Measurements from ENCODE around the gene GZMA.
"Not testable (repeated sequence)": the region's sequence is repeated elsewhere in the genome, so short reads cannot be mapped to it uniquely, and the experiment has no call there.

Gene GZMA

DNA sequence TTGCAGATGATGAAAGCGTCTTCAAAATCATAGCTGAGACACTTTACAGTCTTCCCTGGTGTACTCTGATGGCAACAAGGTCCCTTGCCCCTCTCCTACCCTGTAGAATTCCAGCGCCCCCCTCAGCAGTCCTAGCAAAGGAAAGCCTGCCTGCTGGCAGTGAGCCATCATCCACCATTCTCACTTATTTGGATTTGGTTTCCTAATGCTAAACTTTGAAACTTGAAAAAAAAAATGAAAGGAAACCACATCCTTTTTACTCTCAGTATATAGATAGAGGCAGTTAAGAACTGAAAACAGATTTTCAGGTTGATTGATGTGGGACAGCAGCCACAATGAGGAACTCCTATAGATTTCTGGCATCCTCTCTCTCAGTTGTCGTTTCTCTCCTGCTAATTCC, at the start of gene GZMA:
TSS of gene GZMA (plus strand) at position 299 of the 400 bp plus-strand sequence. CDS start at position 336, 37 bp downstream.
- no peak for DNase-seq

- no peak for DNase-seq
Observed at GRCh38 chr5:55055183-55055582, 47.3 kb upstream of the GZMA start.

GRCh38 chr5:55062039-55062779, 40.2 kb upstream of the GZMA start:
- DNase-seq: no peak

DNA sequence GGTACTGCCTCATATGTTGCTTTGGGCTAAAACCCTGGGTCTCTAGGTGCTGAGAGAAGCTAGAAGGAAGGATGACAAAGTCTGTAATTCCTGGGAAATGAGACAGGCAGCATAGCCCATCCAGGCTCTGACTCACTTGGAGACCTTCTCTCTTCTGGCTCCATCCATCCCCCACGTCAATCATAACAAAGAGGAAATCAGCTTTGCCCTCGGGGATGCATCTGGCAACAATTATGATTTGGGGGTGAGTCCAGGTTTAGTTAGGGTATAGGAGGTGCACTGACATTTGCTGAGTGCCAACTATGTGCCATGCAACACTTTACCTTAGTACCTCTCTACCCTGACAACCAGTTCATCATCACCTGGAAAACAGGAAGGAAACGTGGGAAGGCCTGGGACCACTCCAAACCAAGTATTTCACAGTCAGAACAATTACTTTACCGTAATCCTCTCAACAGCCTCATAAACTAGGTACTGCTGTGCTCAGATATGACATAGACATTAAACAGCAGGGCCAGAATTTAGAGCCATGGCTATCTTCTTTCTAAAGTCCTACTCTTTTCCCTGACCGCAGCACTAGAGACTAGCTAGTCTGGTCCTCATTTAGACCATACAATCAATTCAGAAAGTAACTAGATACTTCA, 39.1 kb upstream of the GZMA start:
- no peak for DNase-seq

DNA sequence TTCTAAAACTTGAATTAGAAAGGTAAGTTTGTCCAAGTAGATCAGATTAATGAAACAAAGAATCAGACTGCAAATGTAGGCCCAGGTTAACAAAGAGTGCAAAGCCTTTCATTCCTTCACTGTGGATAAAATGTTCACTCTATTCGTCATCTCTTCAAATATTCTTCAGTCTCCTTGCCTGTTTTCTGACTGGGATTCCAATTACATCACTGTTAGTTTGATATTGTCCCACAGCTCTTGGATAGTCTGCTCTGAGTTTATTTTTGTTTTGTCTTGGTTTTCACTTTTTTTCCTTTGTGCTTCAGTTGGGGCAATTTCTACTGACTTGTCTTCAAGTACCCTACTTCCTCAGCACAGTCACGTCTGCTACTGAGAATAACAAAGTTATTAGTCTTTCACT, 38.5 kb upstream of the GZMA start:
- DNase-seq: no peak

DNA sequence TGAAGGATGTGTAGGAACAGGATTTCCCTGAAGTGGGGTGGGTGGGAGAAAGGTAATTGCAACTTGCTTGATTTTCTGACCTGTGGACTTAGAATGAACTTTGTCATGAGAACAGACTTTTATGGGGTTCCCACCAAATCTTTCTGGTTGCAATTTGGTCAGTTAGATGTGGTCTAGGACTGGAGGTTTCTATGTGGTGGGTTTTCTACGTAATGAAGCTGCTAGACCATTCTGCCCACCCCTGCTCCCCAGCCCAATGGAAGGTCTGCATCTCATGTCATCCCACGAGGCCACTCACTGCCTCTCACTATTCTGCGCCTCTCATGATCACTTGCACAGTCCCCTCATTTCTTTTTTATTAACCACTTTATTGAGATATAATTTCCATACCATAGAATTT, 37.9 kb upstream of the GZMA start:
- DNase-seq: no peak

GRCh38 chr5:55066277-55066676, 36.2 kb upstream of the GZMA start:
- no peak for DNase-seq

DNA sequence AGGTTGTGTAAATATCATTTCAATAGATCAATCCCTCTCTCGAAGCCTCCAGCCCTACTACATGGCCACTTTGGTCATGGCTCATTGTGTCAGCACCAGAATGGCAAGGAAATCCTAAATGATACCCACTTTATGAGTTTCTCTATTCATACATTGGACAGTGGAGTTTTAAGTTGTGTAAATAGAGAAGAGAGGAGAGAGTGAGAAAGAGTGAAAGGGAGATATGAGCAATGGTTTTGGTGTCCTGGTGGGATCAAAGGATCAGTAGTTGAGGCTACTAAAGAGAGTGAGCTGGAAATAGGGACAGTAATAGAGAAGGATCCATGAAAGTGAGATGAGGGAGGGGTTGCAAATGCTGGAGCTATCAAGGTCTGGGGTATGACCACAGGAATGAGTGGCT, 31.5 kb upstream of the GZMA start:
- DNase-seq: no peak

GRCh38 chr5:55071413-55071812, 31.0 kb upstream of the GZMA start:
- DNase-seq: no peak

DNA sequence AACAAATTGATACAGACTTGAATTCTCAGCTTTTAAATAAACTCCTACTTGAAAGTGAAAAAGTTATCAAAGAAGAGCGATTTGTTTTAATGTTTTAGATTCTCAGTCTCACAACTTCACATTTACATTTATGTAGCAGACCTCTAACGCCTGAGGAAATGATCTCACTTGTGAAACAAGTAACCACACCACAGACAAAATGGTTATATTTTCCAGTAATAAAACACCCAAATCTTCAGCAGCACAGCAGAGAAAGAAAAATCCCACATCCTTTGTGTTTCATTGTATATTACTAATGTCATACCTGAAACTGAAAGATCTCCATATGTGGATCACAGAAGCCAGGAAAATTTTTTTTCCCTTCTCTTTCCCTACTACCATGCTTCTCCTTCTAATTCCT, 29.8 kb upstream of the GZMA start:
- DNase-seq: no peak

- DNase-seq: no peak
Observed at GRCh38 chr5:55073211-55073610, 29.2 kb upstream of the GZMA start.

DNA sequence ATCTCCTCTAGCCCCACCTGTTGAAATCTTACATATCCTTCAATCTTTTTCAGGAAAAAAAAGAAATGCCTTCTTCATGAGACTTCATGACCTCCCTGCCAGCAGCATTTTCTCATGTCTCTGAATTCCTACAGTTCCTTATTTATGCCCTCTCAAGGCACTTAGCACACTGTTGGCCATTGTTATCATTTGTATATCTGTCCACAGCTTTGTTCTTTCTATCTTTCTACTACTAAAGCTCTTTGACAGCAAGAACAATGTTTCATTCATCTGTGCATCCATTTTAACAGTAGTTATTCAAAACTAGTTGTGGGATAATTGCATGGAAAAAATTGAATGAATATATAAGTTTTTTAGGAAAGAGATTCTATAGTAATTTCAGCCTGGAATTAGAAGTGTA, 20.9 kb upstream of the GZMA start:
- no peak for DNase-seq

GRCh38 chr5:55089301-55089700, 13.1 kb upstream of the GZMA start:
- DNase-seq: not testable (repeated sequence)

GRCh38 chr5:55091011-55091410, 11.4 kb upstream of the GZMA start:
- not testable (repeated sequence) for DNase-seq

DNA sequence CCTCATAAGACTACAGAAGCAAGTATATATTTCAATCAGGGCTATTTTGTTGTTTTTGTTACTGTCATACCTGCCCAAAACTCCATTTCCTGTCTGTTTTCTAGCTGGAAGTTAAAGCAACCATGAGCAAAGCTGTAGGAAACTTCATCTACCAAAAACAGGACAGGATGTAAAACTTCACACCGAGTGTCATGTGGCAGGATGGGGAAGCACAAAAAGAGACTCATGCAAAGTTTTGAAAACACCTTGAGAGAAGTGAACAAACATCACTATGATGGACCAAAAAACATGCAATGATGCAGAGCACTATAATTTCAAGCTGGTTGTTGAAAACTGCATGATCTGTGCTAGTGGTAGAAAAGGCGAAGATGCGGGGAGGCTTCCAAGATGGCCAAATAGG, 6.3 kb upstream of the GZMA start:
- no peak for DNase-seq

- peak; percentile 44 for DNase-seq
Observed at GRCh38 chr5:55096861-55097260, 5.6 kb upstream of the GZMA start.

DNA sequence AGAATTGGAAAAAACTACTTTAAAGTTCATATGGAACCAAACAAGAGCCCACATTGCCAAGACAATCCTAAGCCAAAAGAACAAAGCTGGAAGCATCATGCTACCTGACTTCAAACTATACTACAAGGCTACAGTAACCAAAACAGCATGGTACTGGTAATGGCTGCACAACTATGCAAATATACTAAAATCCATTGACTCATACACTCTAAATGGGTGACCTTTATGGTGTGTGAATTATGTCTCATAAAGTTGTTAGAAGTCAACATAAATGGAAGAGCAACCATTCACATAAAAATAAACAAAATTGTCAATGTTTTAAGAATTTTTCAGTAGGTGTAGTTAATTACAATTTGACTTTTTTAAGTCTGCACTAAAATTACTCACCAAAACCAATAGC, 1.3 kb upstream of the GZMA start:
- not testable (repeated sequence) for DNase-seq

GRCh38 chr5:55101556-55102276, 730 bp upstream of the GZMA start:
- no peak for DNase-seq

DNA sequence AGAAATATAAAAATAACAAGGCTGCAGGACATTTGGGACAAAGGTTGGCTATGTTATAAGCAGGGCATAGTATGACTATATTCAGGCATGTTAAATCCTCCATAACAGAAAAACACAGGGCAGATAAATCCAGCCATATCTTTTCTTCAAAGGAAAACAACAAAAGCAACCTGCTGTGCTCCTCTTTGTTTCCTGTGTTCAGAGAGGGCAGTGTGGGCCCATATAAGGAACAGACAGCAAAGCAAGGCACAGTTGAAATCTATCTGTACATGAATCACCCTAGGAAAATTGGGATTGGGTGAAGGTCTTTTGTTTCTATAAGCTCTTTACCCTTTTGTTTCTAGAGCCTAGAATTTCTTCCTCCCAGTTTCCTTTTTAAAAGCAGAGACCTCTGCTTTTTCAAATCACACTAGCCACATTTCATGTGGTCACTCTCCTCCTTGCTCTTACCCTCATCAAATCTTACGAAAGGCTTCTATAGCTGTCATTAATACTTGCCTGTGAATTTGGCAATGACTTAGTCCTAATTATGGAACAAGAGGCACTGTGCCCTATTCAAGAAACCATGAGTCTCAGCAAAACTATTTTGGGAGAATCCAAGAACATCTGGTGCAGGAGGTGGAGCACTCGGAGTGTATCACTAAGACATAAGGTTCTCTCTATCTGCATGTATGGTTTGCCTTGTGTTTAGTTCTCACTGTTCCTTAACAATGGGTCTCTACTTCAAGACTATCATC, 1.8 kb downstream of the GZMA start:
- DNase-seq: no peak

- no peak for DNase-seq
Observed at GRCh38 chr5:55104946-55105701, 2.7 kb downstream of the GZMA start.

DNA sequence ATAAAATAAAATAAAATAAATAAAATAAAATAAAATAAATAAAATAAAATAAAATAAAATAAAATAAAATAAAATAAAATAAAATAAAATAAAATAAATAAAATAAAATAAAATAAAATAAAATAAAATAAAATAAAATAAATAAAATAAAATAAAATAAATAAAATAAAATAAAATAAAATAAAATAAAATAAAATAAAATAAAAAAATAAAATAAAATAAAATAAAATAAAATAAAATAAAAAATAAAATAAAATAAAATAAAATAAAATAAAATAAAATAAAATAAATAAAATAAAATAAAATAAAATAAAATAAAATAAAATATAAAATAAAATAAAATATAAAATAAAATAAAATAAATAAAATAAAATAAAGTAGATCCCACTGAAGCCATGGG, 3.5 kb downstream of the GZMA start:
- not testable (repeated sequence) for DNase-seq

GRCh38 chr5:55108661-55109060, 6.2 kb downstream of the GZMA start:
- no peak for DNase-seq

DNA sequence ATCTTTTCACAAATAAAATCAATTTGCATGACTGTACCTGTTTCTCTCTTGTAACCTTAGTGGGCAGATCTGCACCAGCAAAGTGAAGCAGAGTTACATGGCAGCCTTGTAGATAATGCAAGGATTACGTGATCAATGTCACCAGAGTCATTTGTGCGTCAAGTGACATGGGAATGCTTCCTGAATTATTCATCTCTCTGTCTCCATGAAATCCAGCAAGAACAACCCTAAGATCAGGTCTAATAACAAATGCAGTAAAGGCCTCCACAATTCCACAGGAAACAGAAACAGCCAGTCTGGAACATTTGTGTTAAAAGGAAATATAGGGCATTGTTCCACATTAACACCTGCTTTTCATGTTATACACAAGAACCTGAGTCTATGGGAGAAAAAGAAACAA, 7.8 kb downstream of the GZMA start:
- DNase-seq: no peak

All from DMS153 (cell line).